ENCODE data around the gene RNF187. TPM values are rescaled to one million over a fixed set of nuclear protein-coding genes. Genes with fewer than 3 reads are reported as not detected.

Gene RNF187
- total and polyA plus RNA-seq, 10 of the 15 experiments (the other 5 are each of a cell fraction or from before 2014, with no cell fraction given) = 2.6 to 116 (median 29.5) TPM

DNA sequence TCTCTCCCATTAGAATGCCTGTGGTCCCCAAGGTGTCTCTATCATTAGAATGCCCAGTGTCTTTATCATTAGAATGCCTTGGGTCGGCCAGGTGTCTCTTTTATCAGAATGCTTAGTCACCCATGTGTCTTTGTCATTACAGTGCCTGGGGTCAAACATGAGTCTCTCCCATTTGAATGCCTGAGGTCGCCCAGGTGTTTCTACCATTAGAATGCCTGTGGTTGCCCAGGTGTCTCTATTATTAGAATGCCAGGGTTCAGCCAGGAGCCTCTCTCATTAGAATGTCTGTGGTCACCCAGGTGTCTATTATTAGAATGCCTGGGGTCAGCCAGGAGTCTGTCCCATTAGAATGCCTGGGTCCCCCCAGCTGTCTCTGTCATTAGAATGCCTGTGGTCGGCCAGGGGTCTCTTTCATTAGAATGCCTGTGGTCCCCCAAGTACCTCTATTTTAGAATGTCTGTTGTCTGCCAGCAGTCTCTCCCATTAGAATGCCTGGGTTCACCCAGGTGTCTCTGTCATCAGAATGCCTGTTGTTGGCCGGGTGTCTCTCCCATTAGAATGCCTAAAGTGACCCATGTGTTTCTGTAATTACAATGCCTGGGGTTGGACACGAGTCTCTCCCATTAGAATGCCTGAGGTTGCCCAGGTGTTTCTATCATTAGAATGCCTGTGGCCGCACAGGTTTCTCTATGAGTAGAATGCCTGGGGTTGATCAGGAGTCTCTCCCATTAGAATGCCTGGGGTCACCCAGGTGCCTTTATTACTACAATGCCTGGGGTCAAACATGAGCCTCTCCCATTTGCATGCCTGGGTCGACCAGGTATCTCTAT, 57.1 kb downstream of the RNF187 start:
- CTCF ChIA-PET = no interaction called here
- no peak overlapping the region for H2AFZ ChIP-seq (ENCODE audit: control insufficient read depth, low read depth, low read length)

More for the DNA sequence above, 57.1 kb downstream of the RNF187 start:
- RAD21 ChIA-PET (ENCODE audit: unreplicated experiment) = no interaction called here
- FAIRE-seq (no peak), ATAC-seq (no peak), DNase-seq (ENCODE audit: low read depth, low spot score) (no peak)
- no peak overlapping the region for H3K4me2 ChIP-seq (ENCODE audit: control insufficient read depth, insufficient read depth)
- TF ChIP-seq SMC3 (IDR thresholded peaks at IDR 0.05; ENCODE audit: borderline replicate concordance, low read length) (no peak), EZH2 (IDR thresholded peaks at IDR 0.05; ENCODE audit: borderline replicate concordance, control insufficient read depth, low read depth, low read length) (no peak), ATF7 (IDR thresholded peaks at IDR 0.05; ENCODE audit: low read depth) (no peak), NRF1 (conservative IDR thresholded peaks at IDR 0.05; ENCODE audit: low read depth, low read length) (no peak), YY1 (IDR thresholded peaks at IDR 0.05; ENCODE audit: low read depth, low read length) (no peak), SREBF2 (IDR thresholded peaks at IDR 0.05; ENCODE audit: low read length) (no peak), NFXL1 (IDR thresholded peaks at IDR 0.05; ENCODE audit: borderline replicate concordance) (no peak), FOXM1 (IDR thresholded peaks at IDR 0.05; ENCODE audit: low read depth, low read length) (no peak), EP300 (IDR thresholded peaks at IDR 0.05; ENCODE audit: borderline replicate concordance in 1 of 2, control insufficient read depth in 1 of 2, low read depth in 2 of 2, low read length in 2 of 2) (no peak), CHD2 (IDR thresholded peaks at IDR 0.05; ENCODE audit: borderline replicate concordance, low read depth, low read length) (no peak)
- TF ChIP-seq, protein P1, sequence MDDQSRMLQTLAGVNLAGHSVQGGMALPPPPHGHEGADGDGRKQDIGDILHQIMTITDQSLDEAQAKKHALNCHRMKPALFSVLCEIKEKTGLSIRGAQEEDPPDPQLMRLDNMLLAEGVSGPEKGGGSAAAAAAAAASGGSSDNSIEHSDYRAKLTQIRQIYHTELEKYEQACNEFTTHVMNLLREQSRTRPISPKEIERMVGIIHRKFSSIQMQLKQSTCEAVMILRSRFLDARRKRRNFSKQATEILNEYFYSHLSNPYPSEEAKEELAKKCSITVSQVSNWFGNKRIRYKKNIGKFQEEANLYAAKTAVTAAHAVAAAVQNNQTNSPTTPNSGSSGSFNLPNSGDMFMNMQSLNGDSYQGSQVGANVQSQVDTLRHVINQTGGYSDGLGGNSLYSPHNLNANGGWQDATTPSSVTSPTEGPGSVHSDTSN (IDR thresholded peaks at IDR 0.05; ENCODE audit: insufficient replicate concordance, low read depth, low read length) = no peak
- TF ChIP-seq, protein P2, sequence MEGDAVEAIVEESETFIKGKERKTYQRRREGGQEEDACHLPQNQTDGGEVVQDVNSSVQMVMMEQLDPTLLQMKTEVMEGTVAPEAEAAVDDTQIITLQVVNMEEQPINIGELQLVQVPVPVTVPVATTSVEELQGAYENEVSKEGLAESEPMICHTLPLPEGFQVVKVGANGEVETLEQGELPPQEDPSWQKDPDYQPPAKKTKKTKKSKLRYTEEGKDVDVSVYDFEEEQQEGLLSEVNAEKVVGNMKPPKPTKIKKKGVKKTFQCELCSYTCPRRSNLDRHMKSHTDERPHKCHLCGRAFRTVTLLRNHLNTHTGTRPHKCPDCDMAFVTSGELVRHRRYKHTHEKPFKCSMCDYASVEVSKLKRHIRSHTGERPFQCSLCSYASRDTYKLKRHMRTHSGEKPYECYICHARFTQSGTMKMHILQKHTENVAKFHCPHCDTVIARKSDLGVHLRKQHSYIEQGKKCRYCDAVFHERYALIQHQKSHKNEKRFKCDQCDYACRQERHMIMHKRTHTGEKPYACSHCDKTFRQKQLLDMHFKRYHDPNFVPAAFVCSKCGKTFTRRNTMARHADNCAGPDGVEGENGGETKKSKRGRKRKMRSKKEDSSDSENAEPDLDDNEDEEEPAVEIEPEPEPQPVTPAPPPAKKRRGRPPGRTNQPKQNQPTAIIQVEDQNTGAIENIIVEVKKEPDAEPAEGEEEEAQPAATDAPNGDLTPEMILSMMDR (IDR thresholded peaks at IDR 0.05 in 2 of 3, conservative IDR thresholded peaks at IDR 0.05 in 1 of 3; ENCODE audit: control insufficient read depth in 2 of 3, extremely low read depth in 1 of 3, insufficient read depth in 1 of 3, low read depth in 3 of 3, low read length in 3 of 3) = no peak
- no peaks in the 10 kb centered on the region for H3K79me2 ChIP-seq (ENCODE audit: control insufficient read depth, insufficient read depth, low read length)
- no peak overlapping the region for H3K9ac ChIP-seq (ENCODE audit: control insufficient read depth, insufficient read depth, low read length)
- no peak overlapping the region for H3K27ac ChIP-seq (ENCODE audit: control insufficient read depth, insufficient read depth)
- H3K27me3 ChIP-seq (replicated peaks in 1 of 2; ENCODE audit: control insufficient read depth in 2 of 2, insufficient read depth in 2 of 2, low read length in 1 of 2) = no peaks in the 10 kb centered on the region
- H3K4me3 ChIP-seq = no peak overlapping the region
- no peaks in the 10 kb centered on the region for H4K20me1 ChIP-seq (ENCODE audit: control insufficient read depth, insufficient read depth)
- BruUV-seq (replicated peaks) = no TSS peak
- 11% methylated on average over 7 of the region's 7 CpGs for WGBS (ENCODE audit: insufficient coverage, insufficient replicate concordance, low lambda C conversion rate, missing lambda C conversion rate)
- SMC1A ChIA-PET (ENCODE audit: uncharacterized antibody, unreplicated experiment) = no interaction called here
- intact Hi-C loops (cut with micrococcal nuclease; ENCODE audit: unreplicated experiment) (no loop called here), in situ Hi-C loops (cut with MboI) (no loop called here)
- no peaks in the 10 kb centered on the region for H3K9me3 ChIP-seq (replicated peaks; ENCODE audit: control insufficient read depth, insufficient read depth, low read length)
- POLR2A ChIA-PET = no interaction called here
- no peaks in the 10 kb centered on the region for H3K4me1 ChIP-seq (ENCODE audit: control insufficient read depth, insufficient read depth, low read length)
- H3K36me3 ChIP-seq (ENCODE audit: control insufficient read depth in 2 of 2, insufficient read depth in 2 of 2, low read length in 1 of 2) = no peaks in the 10 kb centered on the region
